ENCODE results near the gene ATOH8.

The ATOH8 gene

GRCh38 chr2:85773692-85774091, 19.9 kb downstream of the ATOH8 start:
- no peak for DNase-seq

DNA sequence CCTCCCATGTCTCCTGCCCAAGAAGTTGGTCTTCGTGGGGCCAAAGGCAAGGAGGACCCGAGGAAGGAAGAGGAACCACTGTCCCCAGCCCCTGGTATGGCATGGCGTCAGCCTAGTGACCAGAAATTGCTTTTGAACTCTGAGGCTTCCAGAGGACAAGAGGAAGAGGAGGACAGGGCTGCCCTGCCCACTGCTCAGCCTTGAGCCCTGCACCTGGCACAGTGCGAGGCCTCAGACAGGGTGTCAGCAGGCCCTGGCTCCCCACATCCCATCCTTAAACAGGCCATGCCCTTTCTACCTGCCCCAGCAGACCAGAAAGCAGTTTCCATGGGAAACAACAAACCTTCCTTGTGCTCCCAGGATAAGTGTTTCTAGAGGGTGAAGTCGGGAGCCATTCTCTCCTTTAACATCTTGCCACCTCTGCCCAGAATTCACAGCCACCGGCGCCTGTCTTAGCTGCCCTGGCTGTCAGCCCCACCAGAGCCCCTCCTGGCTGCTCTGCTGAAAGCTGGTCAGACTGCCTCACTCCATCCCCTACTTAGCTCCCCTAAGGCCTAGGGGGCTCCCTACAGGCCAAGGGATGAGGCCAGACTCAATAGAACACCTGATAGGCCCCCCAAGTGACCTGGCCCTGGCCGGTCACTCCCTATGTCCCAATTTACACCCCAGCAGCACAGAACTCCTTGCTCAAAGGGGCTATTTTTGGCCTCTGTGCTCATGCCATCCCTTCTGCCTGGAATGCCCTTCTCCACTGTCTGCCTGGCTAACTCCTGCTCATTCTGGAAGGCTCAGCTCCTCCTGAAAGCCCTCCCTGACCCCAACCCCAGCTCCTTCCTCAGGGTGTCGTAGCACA, 20.6 kb downstream of the ATOH8 start:
- no peak for DNase-seq

DNA sequence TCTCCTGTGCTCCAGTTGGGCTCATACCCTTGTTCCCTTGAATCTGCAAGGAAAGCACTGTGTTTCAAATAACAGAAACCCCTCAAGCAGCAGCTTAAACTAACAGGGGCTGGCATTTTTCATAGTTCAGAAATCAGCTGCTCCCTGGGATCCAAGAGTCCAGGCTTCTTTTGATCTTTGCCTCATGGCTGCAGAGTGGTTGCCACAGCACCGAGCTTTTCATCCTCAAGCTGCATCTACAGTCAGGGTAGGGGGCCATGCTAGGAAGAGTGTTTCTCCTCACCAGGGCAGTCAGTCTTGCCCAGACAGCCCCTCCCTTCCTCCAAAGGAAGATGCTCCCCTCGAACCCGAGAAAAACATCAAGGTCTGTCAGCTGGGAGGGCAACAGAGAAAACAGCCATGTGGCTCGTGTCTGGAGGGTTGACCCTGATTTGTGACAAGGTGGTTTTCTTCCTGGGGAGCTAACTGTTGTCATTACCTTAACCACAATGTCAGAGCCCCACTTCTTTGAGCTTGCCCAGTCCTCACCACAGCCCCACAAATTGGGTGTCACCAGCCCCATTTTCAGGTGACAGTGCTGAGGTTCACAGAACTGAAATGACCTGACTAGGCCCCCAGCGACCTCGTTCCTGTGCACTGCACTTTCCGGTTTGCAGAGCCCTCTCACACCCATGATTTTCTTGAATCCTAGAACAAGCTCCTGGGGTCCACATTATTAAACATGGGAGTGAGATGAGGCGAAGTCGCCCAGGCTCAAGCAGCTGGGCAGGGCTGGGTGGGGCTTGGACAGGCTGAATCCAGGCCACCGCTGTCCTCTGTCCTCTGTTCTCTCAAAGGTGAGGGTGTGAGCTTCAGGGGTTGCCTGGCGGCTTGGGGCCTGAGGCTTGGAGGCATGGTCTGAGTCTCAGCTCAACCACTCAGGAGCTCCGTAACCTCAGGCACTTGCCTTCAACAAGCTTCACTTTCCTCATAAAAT, 21.9 kb downstream of the ATOH8 start:
- no peak for DNase-seq

DNA sequence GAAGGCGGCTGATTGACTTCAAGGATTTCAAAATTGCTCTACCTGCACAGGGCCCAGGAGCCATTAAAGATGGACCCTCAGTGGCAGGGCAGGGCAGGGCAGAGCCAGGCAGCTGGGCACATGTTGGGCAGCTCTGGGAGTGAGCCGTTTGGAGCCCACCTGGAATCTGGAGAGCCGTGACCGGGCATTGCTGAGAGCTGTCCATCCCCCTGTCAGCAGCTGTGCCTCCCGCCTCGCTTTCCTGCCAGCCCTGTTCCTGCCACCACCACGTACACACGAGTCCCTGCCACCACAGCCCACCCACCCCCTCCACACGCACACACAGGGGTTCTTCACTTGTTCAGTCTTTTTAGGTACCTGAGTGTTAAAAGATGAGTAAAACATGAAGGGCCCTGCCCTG, 22.9 kb downstream of the ATOH8 start:
- no peak for DNase-seq

DNA sequence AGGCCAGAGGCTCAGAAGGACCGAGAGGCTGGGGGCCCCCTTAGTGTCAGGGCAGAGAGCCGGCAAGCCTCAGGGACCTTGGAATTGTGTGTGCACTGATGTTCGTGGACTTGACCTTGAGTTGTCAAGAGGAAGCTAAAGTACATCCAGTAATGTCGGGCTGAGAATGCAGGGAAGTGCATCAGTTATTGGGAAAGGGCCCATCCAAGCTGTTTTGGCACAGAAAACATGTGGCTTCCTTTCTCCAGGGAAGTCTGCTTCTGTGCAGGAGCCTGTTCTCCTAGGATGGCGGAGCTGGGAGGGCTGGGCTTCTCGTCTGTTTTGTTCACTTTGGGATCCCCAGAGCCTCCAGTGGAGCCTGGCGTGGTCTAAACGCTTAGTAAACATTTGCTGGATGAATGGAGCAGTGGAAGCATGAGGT, 23.7 kb downstream of the ATOH8 start:
- DNase-seq, result no peak

DNA sequence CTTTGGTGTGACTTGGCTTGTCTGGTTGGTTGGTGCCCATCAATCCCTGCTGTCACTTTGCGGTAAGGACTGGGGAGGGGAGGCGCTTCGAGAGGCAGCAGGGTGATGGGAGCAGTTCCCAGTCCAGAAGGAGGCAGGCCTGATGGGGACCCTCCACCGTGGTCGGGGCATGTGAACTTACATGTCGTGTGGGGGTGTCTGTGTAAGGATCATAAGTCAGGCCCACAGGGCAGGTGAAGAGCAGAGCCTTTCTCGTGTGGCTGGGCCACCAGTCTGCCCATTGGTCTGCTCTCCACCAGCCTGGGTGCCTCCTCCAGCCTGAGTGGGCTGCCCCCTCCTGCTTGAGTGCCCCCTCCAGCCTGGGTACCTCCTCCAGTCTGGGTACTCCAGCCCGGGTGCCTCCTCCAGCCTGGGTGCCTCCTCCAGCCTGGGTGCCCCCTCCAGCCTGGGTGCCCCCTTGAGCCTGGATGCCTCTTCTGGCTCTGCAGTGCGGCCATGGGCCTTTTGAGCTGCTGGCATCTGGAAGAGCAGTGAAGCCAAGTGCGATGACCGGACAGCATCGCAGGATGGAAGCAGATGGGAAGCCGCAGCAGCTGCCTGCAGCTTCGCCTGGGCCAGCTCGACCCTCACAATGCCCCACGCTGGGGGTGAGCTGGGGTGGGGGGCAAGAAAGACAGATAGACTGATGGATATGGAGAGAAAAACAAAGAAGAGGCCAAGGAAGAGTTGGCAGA, 25.0 kb downstream of the ATOH8 start:
- no peak for DNase-seq

- no peak for DNase-seq
These were observed 26.0 kb downstream of the ATOH8 start for GRCh38 chr2:85779641-85780315.

DNA sequence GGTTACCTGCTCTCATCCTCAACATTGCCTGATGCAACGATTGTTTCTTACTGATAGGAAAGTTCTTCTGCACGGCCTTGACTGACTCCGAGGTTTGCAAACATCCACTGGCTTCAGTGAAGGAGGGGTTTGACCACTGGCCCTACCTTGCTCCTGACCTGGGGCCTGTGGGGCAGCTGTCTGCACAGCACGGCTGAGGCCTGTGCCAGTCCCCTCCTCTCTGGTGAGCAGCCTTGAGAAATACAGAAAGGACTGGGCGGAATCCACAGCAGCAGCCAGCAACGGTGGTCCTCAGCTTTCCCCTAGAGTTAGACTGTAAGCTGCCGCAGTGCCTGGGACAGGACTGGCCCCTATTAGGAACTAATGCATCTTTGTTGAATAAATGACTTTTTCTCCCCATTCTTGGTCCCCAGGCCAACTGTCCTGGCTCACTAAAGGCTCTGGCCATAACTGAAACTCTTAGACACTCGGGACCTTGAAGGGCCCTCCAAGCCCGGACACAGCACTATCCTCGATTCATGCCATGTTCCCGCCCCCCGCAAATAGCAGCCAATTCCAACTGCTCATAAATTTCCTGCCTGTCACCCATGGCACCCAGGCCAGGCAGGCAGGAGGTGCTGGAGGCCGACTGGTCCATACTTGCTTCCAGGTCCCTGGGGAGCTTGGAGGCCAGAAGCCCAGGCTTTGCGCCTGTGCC, 26.7 kb downstream of the ATOH8 start:
- no peak for DNase-seq

GRCh38 chr2:85781013-85781332, 27.2 kb downstream of the ATOH8 start:
- no peak for DNase-seq

DNA sequence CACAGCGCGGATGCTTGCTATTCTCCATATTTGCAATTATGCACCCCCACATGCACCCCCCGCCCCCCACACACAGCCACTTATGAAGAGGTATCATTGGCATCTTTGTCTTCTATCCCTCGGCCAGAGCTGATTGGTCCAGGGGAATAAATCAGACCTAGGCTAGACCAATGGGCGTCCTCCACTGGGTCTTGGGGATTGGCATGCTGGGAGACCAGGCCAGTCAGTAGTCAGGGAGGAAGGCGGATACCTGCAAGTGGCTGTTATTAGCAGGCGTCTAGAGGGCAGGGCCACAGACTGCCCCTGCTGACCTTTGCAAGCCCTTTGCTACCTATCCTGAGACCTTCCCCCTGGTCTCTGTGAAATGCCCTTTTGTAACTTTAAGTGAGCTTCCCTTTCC, 30.0 kb downstream of the ATOH8 start:
- DNase-seq, result no peak

- no peak for DNase-seq
These were observed 30.7 kb downstream of the ATOH8 start for GRCh38 chr2:85784474-85784986.

- no peak for DNase-seq
These were observed 31.4 kb downstream of the ATOH8 start for GRCh38 chr2:85785027-85785822.

- no peak for DNase-seq
These were observed 32.1 kb downstream of the ATOH8 start for GRCh38 chr2:85785871-85786270.

DNA sequence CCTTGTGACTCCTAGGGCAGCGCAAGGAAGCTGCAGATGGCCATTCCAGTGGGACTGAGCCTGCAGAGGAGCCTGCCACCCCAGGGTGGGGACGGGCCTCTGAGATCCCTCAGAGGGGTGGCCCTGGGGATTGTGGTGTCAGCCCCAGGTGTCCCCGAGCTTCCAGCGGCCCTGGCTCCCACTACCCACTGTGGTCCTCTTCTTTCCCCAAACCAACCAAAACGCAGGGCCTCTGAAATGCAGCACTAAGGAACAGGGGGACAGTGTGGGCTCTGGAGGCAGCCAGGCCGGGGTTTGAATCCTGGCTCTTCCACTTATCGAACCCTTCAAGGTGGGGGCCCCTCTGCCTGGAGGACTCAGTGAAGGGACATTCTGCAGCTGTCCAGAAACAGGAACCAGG, 32.7 kb downstream of the ATOH8 start:
- no peak for DNase-seq

GRCh38 chr2:85786865-85787264, 33.1 kb downstream of the ATOH8 start:
- DNase-seq, result no peak

DNA sequence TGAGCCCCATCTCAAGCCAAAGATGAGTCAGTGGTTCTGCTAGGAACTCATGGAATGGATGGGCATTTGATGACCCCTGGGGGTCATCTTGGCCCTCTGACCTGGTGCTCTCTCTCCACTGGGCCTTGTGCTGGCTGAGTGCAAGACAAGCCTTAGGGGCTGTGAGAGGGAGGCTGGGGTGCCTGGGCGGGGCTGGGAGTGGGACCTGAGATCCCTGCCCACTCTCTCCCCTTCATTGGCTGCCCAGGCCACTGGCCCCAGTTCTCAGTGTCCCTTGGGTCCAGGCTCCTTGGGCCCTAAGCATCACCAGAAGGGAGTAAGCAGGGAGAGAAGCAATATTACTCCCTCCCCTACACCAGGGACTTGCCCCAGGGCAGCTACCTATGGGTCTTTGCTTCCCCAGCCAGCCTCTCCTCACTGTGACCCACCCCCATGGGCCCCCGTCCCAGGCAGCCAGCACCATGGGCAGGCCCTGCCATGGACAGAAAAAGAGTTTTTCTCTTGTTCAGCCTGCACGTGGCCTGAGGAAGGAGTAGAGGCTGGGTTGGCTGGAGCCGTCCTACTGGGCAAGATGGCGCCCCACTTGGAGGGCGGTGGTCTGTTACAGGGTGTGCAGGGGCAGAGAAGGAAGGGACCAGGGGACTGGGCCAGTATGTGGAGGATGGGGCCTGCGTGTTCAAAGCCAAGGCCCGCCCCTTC, 33.6 kb downstream of the ATOH8 start:
- DNase-seq, result no peak

- DNase-seq, result no peak
These were observed 34.2 kb downstream of the ATOH8 start for GRCh38 chr2:85787981-85788340.

- no peak for DNase-seq
These were observed 34.8 kb downstream of the ATOH8 start for GRCh38 chr2:85788603-85789002.

- DNase-seq, result no peak
These were observed 35.5 kb downstream of the ATOH8 start for GRCh38 chr2:85789271-85789670.

- no peak for DNase-seq
These were observed 36.2 kb downstream of the ATOH8 start for GRCh38 chr2:85790032-85790431.

All from stimulated activated CD4-positive, alpha-beta T cell treated with anti-CD3 and anti-CD28 coated beads, Interleukin-1b, Interleukin-23, amount 100 ng/mL, for 48 hours (primary cell).